ENCODE data around the gene AMDHD2.
"Not testable (repeated sequence)": the region's sequence is repeated elsewhere in the genome, so short reads cannot be mapped to it uniquely, and the experiment has no call there.

- TF ChIP-seq CTCF (IDR thresholded peaks at IDR 0.05); POLR2AphosphoS5 (IDR thresholded peaks at IDR 0.05; ENCODE audit: insufficient read depth in 1 of 2, low read depth in 1 of 2); POLR2A (IDR thresholded peaks at IDR 0.05): not testable (repeated sequence)
These were observed 30.2 kb downstream of the AMDHD2 start for GRCh38 chr16:2550283-2550878.
